ENCODE data around the gene PTPRD. TPM values are rescaled to one million over a fixed set of nuclear protein-coding genes. Genes with fewer than 3 reads are reported as not detected.

Gene PTPRD
- total RNA-seq, 1 experiment from 2014 or later: not detected

- Mint-ChIP-seq H3K27ac (ENCODE audit: low read depth, unreplicated experiment) (no peak overlapping the region), H3K4me3 (ENCODE audit: unreplicated experiment) (no peak overlapping the region), H3K36me3 (ENCODE audit: insufficient read depth, unreplicated experiment) (no peaks in the 10 kb centered on the region), H3K27me3 (ENCODE audit: insufficient read depth, unreplicated experiment) (no peaks in the 10 kb centered on the region), H3K9me3 (ENCODE audit: unreplicated experiment) (no peaks in the 10 kb centered on the region), H3K4me1 (ENCODE audit: insufficient read depth, unreplicated experiment) (no peaks in the 10 kb centered on the region)
- DNase-seq (ENCODE audit: unreplicated experiment): no peak
- no peak for TF ChIP-seq CTCF (IDR thresholded peaks at IDR 0.05; ENCODE audit: unreplicated experiment)
- CTCF ChIA-PET: interaction anchor here (0.6 kb wide), 1 partner anchor 1285 kb away, joined by 3 read pairs; no protein-coding TSS in a partner anchor
- no TSS peak for BruUV-seq (replicated peaks)
- POLR2A ChIA-PET: no interaction called here
- intact Hi-C loops (cut with micrococcal nuclease): no loop called here
Measured at GRCh38 chr9:8683496-8683895, 1929.3 kb downstream of the PTPRD start.

- CTCF ChIA-PET: no interaction called here
- no peak for TF ChIP-seq CTCF (IDR thresholded peaks at IDR 0.05; ENCODE audit: unreplicated experiment)
- no TSS peak for BruUV-seq (replicated peaks)
Measured at GRCh38 chr9:8680658-8681057, 1932.1 kb downstream of the PTPRD start.

GRCh38 chr9:8680157-8680556 is 1932.6 kb downstream of the PTPRD start:
- CTCF ChIA-PET: no interaction called here
- intact Hi-C loops (cut with micrococcal nuclease): no loop called here
- POLR2A ChIA-PET: no interaction called here
- Mint-ChIP-seq H3K27ac (ENCODE audit: low read depth, unreplicated experiment) (no peak overlapping the region), H3K9me3 (ENCODE audit: unreplicated experiment) (peaks cover 7% of the 10 kb centered on the region), H3K27me3 (ENCODE audit: insufficient read depth, unreplicated experiment) (no peaks in the 10 kb centered on the region), H3K36me3 (ENCODE audit: insufficient read depth, unreplicated experiment) (no peaks in the 10 kb centered on the region), H3K4me3 (ENCODE audit: unreplicated experiment) (no peak overlapping the region), H3K4me1 (ENCODE audit: insufficient read depth, unreplicated experiment) (no peaks in the 10 kb centered on the region)
- no peak for DNase-seq (ENCODE audit: unreplicated experiment)
- BruUV-seq (replicated peaks): no TSS peak
- TF ChIP-seq CTCF (IDR thresholded peaks at IDR 0.05; ENCODE audit: unreplicated experiment): no peak

More at GRCh38 chr9:8680658-8681057, 1932.1 kb downstream of the PTPRD start:
- DNase-seq (ENCODE audit: unreplicated experiment): no peak
- no peaks in the 10 kb centered on the region for H3K36me3 Mint-ChIP-seq (ENCODE audit: insufficient read depth, unreplicated experiment)
- H3K9me3 Mint-ChIP-seq (ENCODE audit: unreplicated experiment): peaks cover 3% of the 10 kb centered on the region
- H3K4me3 Mint-ChIP-seq (ENCODE audit: unreplicated experiment): no peak overlapping the region
- POLR2A ChIA-PET: no interaction called here
- H3K27ac Mint-ChIP-seq (ENCODE audit: low read depth, unreplicated experiment): no peak overlapping the region
- no peaks in the 10 kb centered on the region for H3K27me3 Mint-ChIP-seq (ENCODE audit: insufficient read depth, unreplicated experiment)
- no peaks in the 10 kb centered on the region for H3K4me1 Mint-ChIP-seq (ENCODE audit: insufficient read depth, unreplicated experiment)
- intact Hi-C loops (cut with micrococcal nuclease): no loop called here

- H3K36me3 Mint-ChIP-seq (ENCODE audit: insufficient read depth, unreplicated experiment): no peaks in the 10 kb centered on the region
- CTCF ChIA-PET: no interaction called here
- H3K27me3 Mint-ChIP-seq (ENCODE audit: insufficient read depth, unreplicated experiment): no peaks in the 10 kb centered on the region
- no peaks in the 10 kb centered on the region for H3K4me1 Mint-ChIP-seq (ENCODE audit: insufficient read depth, unreplicated experiment)
- DNase-seq (ENCODE audit: unreplicated experiment): no peak
- TF ChIP-seq CTCF (IDR thresholded peaks at IDR 0.05; ENCODE audit: unreplicated experiment): no peak
- H3K4me3 Mint-ChIP-seq (ENCODE audit: unreplicated experiment): no peak overlapping the region
- BruUV-seq (replicated peaks): no TSS peak
- peaks cover 7% of the 10 kb centered on the region for H3K9me3 Mint-ChIP-seq (ENCODE audit: unreplicated experiment)
- POLR2A ChIA-PET: no interaction called here
- H3K27ac Mint-ChIP-seq (ENCODE audit: low read depth, unreplicated experiment): no peak overlapping the region
- intact Hi-C loops (cut with micrococcal nuclease): no loop called here
Measured at GRCh38 chr9:8679371-8679822, 1933.4 kb downstream of the PTPRD start.
